Measurements from ENCODE around the gene ICAM3. TPM values are rescaled to one million over a fixed set of nuclear protein-coding genes. Genes with fewer than 3 reads are reported as not detected.

ICAM3 gene
- total and polyA plus RNA-seq, 10 of the 15 experiments (the other 5 are each of a cell fraction or from before 2014, with no cell fraction given) = 5.5 to 152 (median 90.7) TPM

DNA sequence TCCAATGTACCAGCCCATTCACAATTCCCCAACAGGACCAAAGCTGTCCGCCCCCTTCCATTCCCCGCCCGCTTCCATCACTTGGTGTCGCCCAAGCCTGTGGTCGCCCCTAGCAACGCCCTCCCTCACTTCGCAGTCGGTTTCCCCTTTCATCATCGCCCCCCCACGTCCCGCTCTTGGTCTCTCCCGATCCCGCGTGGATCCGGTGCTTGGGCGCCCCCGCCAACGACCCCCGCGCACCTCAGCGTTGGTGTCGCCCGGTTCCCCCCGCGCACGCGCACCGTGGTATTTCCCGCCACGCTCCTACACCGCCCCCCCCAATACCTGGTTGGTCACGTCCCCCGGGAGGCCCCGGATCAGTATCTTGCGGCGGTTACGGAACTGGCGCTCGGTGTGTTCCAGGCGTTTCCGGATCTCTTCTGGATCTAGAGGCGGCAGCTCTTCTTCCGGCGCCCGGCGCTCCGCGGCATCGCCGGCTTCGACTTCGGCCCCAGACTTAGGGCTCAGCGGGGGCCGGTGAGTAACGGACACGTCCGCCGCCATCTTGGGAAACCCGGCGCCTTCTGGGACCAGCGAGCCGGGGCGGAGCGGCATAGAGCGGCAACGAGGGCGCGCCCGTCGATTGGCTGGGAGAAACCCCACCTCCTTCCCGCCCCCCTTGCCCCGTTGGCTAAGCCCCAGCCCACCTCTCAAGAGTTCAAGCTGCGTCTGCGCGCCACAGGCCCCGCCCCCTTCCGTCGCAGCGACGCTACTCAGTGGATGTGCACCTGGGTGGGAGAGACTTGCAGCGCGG is 6.3 kb downstream of the ICAM3 start, which contains the start of gene RAVER1 (continued):
- TF ChIP-seq GATAD2B (conservative IDR thresholded peaks at IDR 0.05; ENCODE audit: low read depth) (peak; percentile 62), E4F1 (IDR thresholded peaks at IDR 0.05; ENCODE audit: borderline replicate concordance, partially characterized antibody) (peak; percentile 70), CBFB (IDR thresholded peaks at IDR 0.05; ENCODE audit: low read depth) (peak; percentile 72), BCL3 (IDR thresholded peaks at IDR 0.05; ENCODE audit: borderline replicate concordance, insufficient read depth, low read depth, low read length, poor library complexity, severe bottlenecking) (no peak), FOXM1 (IDR thresholded peaks at IDR 0.05; ENCODE audit: low read depth, low read length) (no peak), SMAD5 (IDR thresholded peaks at IDR 0.05; ENCODE audit: low read depth) (peak; percentile 83; the same call in 1 of the 2 replicates), PAX5 (IDR thresholded peaks at IDR 0.05; ENCODE audit: borderline replicate concordance, low read depth, low read length) (0 out of 2 replicates have a peak, but pooled peaks have one; percentile 7), NFXL1 (IDR thresholded peaks at IDR 0.05; ENCODE audit: borderline replicate concordance) (no peak), PML (IDR thresholded peaks at IDR 0.05; ENCODE audit: low read length) (peak; percentile 92; the same call in 1 of the 2 replicates), ZNF384 (IDR thresholded peaks at IDR 0.05; ENCODE audit: borderline replicate concordance, low read depth, low read length) (no peak), BRCA1 (IDR thresholded peaks at IDR 0.05; ENCODE audit: low read depth, low read length) (peak; percentile 35; the same call in 1 of the 2 replicates), SRF (IDR thresholded peaks at IDR 0.05; ENCODE audit: low read depth in 2 of 2, low read length in 2 of 2) (0 out of 4 replicates have a peak, but pooled peaks of 1 of the 2 experiments have one; percentile 6), PKNOX1 (IDR thresholded peaks at IDR 0.05) (peak; percentile 12; the same call in 1 of the 2 replicates), SMAD1 (IDR thresholded peaks at IDR 0.05; ENCODE audit: low read depth, partially characterized antibody) (no peak), ESRRA (IDR thresholded peaks at IDR 0.05; ENCODE audit: low read length) (no peak), KDM1A (IDR thresholded peaks at IDR 0.05; ENCODE audit: borderline replicate concordance) (no peak), SREBF1 (IDR thresholded peaks at IDR 0.05; ENCODE audit: low read length) (peak; percentile 92), BMI1 (IDR thresholded peaks at IDR 0.05; ENCODE audit: borderline replicate concordance) (peak; percentile 95), ETV6 (conservative IDR thresholded peaks at IDR 0.05 in 1 of 2, IDR thresholded peaks at IDR 0.05 in 1 of 2; ENCODE audit: borderline replicate concordance in 1 of 2, low read depth in 1 of 2) (no peak), BACH1 (IDR thresholded peaks at IDR 0.05; ENCODE audit: borderline replicate concordance) (peak; percentile 77), MYB (IDR thresholded peaks at IDR 0.05; ENCODE audit: borderline replicate concordance, low read depth, low read length) (0 out of 2 replicates have a peak, but pooled peaks have one; percentile 39), CHD4 (IDR thresholded peaks at IDR 0.05) (no peak), POU2F2 (IDR thresholded peaks at IDR 0.05; ENCODE audit: borderline replicate concordance, low read depth, low read length) (peak; percentile 71; the same call in 2 of the 3 replicates), SIN3A (IDR thresholded peaks at IDR 0.05; ENCODE audit: low read depth, low read length) (peak; percentile 70; the same call in 1 of the 2 replicates), EED (IDR thresholded peaks at IDR 0.05; ENCODE audit: low read depth) (peak; percentile 18; the same call in 1 of the 2 replicates), NBN (IDR thresholded peaks at IDR 0.05) (peak; percentile 89)
